ENCODE data around the gene MIEN1. TPM values are rescaled to one million over a fixed set of nuclear protein-coding genes. Genes with fewer than 3 reads are reported as not detected.
"Not testable (repeated sequence)": the region's sequence is repeated elsewhere in the genome, so short reads cannot be mapped to it uniquely, and the experiment has no call there.

Gene MIEN1
- total RNA-seq, 1 donor from 2014 or later: 11.1 TPM

DNA sequence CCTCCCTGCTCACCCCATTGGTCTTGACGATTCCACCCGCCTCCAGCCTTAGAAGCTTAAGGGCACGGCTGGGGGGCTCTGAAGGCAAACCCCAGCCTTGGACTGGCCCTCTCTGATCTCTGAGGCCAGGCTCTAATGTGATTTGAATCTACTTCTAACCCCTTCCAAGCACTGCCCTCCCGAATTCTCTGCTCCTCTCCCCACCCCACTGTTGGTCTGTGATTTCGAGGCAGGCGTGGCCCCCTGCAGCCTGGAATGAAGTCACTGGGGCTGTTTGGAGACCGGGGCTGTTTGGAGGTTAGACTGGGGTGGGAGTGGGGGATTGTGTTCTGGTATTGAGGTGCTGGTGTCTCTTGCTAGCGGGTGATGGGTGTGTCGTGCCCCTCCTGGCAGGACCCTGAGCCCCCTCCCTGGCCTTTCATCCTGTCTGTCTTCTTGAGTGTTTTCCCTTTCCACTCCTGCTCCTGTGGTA, 9.6 kb upstream of the MIEN1 start:
- no peak for DNase-seq

DNA sequence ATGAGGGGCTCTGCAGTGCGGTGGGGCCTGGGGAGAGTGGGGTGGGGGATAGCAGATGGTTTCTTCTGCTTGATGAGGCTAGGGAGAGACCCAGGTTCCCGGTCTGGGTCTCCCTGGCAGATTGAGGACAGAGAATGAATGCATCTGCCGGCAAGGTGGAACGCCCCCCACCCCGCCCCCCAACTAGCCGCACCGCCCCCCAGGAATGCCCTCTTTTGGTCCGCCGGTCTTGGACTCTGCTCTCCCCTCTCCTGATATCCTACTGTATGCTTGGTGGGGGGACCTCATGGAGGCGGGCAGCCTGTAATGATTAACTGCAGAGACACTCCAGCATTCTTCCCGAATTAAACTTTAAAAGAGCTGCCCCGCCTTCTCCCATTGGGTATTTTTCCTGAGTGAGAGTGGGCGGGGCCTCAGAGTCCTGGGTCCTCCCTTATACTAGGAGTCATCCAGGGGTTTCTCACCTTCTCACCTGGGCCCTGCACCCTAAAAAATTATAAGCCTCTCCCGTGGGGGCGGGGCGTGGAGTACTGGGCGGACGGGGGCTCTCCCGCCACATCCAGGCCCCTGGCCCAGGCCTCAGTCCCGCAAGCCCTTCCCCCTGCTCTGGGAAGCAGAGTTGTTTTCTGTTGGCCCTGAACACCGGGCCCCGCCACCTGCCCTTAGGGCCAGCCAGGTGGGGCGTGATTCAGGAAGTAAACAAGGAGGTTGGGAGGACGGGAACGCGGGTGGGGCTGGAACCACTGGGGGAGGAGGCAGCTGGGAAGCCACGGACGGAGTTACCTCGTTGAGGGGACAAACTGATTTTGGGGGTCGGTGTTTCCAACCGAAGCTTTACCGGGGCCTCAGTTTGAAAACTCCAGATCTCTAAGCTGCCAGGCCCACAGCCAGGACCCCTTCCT, 8.9 kb upstream of the MIEN1 start:
- DNase-seq: peak; percentile 10

DNA sequence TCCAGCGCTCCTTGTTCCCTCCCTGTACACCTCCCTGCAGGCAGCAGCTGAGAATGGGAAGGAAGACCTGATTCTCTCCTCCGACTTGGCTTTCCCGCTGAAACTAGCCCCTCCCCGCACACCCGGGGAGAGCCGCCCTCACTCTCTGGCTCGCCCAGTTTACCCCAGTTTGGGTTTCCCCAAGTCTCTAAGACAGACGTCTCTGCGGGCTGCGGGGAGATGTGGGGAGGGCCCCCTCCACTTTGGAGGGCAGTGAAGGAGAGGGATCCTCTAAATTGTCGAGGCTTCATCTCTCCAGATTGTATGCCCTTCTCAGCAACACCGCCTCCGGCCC, 8.2 kb upstream of the MIEN1 start:
- DNase-seq: no peak

DNA sequence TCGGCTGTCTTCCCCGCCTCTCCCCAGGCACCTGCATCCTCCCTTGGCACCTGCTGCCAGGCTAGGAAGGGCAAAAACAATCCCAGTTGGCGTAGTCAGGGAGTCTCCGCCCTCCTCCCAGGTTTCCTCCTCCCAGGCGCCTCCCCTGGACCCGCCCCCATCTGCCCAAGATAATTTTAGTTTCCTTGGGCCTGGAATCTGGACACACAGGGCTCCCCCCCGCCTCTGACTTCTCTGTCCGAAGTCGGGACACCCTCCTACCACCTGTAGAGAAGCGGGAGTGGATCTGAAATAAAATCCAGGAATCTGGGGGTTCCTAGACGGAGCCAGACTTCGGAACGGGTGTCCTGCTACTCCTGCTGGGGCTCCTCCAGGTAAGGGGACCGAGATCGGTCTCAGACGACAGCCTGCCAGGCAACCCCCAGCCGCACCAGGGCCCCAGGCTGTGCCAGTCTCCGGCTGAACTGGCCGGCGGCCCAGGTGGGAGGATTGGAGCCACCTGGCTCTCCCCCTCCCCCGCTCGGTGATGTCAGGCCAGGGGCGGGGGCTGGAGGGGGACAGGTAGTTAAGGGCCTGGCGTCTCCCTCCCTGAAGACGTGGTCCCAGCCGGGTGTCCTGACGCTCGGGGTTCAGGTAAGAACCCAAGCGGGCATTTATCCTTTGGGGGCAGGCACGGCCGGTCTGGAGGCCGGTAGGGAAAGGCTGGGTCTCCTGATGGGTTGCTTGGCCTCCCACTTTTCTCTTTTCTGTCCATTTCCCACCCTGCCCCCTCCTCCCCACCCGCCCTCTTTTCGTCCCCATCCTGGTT, 7.6 kb upstream of the MIEN1 start, which contains the start of gene GRB7:
Gene GRB7 (plus strand): TSS at position 179 of the 808 bp plus-strand sequence. CDS start 4,364 bp downstream, outside the sequence.
- DNase-seq: no peak

DNA sequence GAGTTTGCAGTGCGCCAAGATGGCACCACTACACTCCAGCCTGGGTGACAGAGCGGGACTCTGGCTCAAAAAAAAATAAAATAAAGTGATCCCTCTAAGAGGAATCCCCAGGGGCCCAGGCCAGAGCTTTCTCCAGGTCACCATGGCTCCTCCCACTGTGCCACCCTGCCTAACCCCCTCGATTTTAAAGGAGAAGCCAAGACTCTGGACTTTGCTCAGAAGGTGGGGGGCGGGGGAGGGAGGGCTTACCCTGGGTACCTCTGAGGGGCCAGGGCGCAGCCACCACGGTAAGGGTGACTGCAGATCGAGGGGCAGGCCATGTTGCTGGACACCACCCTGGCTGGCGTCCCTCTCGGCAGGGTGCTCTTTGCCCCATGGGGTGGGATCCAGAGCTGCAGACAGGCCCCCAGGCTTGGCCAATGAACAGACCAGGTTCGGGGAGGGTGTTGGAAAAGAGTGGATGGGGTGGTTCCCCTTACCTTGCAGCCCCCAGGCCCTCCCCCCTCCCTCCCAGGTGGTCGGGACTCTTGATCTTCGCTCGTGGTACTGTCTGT, 7.0 kb upstream of the MIEN1 start:
- no peak for DNase-seq

DNA sequence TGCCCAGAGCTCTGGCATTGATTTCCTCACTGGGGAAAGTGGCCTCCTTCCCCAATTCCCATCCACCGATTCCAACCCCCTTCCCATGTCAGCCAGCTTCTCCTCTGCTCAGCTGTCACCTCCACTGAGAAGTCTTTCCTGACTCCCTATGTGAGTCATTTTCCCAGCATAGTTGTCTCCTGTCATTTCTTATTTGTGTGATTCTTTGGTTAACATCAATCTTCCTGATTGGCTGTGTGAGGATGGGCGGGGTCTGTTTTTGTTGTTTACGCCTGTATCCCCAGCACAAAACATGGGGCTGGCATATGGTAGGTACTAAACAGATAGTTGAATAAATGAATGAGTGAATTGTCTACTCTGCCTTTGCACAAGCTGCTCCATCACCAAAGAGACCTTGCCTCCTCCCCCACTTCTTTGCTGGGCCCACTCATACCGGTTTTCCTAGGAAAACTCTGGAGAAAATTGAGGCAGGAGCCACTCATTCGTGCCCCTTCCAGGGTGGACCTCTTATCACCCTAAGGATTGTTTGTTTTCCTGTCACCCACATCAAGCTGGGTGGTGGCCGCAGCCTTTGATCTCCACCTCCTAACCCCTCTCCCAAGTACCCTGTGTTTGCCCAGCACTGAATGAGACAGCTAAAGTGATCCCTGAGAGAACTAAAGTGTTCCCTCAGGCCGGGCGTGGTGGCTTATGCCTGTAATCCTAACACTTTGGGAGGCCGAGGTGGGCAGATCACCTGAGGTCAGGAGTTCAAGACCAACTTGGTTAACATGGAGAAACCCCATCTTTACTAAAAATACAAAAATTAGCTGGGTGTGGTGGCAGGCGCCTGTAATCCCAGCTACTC, 6.2 kb upstream of the MIEN1 start:
- DNase-seq: no peak

DNA sequence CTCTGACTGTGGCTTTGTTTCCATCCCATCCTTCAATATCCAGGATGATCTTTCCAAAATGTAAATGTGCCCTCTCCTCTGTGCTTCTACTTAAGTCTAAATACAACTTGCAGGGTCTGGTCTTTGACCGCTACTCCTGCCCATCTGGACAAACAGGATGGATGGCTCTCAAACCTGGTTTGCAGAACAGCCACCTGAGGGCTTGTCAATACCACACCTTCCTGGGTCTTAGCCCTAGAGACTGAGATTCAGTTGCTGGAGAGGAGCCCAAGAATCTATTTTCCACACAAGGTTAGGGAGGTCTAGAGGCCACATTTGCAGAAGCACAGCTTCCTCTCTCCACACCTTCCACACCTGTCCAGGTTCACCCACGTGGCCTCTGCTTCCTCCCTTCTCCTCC, 5.5 kb upstream of the MIEN1 start:
- no peak for DNase-seq

DNA sequence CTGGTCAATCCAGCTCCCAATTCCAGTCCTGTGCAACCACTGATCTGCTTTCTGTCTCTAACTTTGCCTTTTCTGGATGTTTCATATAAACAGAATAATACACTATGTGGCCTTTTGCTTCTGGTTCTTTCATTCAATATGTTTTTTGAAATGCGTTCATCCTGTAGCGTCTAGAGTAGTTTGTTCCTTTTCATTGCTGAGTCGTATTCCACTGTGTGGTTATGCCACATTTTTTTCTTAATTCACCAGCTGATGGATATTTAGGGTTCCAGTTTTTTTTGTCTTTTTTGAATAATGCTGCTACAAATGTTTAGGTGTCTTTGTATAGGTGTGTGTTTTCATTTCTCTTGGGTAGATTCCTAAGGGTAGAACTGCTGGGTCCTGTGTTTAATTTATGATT, 2.3 kb upstream of the MIEN1 start:
- DNase-seq: no peak

DNA sequence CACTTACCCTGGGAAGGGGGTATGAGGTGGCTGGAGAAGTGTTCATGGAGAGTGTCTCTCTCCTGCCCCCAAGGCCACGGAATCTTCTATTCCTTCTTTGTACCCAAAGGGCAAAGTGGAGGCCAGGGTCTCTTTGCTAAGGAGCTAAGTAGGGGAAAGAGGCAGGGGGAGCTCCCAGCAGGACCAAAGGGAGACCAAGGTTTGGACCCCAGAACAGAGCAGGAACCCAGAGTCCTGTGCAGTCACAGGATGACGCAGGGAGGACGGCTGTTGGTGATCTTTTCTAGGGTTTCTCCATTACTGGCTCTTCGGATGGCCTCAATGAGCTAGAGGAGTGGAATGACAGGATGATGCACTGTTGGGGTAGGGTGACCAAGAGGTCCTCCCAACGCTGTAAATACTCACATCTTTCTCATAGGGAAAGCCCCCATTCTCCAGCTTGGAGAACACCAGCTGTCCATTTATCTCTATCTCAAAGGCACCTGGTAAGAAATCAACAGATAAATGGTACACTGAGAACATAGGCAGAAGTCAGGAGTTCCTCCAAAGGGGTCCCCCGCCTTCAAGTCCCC, 966 bp downstream of the MIEN1 start:
- DNase-seq: no peak

DNA sequence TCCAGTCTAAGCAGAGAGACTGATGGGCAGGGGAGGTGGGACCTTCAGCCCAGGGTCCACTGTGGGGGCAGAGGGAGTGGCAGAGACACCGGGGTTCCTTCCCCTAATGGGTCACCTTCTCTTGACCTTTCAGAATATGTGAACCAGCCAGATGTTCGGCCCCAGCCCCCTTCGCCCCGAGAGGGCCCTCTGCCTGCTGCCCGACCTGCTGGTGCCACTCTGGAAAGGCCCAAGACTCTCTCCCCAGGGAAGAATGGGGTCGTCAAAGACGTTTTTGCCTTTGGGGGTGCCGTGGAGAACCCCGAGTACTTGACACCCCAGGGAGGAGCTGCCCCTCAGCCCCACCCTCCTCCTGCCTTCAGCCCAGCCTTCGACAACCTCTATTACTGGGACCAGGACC, 2.8 kb downstream of the MIEN1 start:
- DNase-seq: no peak

DNA sequence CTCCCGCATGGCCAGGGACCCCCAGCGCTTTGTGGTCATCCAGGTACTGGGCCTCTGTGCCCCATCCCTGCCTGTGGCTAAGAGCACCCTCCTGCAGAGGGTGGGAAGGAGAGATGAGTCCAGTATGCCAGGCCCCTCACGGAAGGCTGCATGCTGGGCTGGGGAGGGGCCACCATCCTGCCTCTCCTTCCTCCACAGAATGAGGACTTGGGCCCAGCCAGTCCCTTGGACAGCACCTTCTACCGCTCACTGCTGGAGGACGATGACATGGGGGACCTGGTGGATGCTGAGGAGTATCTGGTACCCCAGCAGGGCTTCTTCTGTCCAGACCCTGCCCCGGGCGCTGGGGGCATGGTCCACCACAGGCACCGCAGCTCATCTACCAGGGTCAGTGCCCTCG, 3.7 kb downstream of the MIEN1 start:
- no peak for DNase-seq

DNA sequence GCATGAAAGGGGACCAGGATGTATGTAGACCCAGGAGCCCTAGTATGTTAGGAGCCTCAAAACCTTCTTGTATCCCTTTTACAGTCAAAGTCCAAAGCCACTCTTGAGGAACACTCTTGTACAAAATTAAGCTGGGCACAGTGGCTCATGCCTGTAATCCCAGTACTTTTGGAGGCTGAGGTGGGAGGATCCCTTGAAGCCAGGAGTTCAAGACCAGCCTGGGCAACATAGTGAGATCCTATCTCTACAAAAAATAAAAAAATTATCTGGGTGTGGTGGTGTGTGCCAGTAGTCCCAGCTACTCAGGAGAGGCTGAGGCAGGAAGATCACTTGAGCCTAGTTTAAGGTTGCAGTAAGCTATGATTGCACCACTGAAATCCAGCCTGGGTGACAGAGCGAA, 4.4 kb downstream of the MIEN1 start:
- DNase-seq: not testable (repeated sequence)

DNA sequence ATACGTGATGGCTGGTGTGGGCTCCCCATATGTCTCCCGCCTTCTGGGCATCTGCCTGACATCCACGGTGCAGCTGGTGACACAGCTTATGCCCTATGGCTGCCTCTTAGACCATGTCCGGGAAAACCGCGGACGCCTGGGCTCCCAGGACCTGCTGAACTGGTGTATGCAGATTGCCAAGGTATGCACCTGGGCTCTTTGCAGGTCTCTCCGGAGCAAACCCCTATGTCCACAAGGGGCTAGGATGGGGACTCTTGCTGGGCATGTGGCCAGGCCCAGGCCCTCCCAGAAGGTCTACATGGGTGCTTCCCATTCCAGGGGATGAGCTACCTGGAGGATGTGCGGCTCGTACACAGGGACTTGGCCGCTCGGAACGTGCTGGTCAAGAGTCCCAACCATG, 5.6 kb downstream of the MIEN1 start:
- no peak for DNase-seq

DNA sequence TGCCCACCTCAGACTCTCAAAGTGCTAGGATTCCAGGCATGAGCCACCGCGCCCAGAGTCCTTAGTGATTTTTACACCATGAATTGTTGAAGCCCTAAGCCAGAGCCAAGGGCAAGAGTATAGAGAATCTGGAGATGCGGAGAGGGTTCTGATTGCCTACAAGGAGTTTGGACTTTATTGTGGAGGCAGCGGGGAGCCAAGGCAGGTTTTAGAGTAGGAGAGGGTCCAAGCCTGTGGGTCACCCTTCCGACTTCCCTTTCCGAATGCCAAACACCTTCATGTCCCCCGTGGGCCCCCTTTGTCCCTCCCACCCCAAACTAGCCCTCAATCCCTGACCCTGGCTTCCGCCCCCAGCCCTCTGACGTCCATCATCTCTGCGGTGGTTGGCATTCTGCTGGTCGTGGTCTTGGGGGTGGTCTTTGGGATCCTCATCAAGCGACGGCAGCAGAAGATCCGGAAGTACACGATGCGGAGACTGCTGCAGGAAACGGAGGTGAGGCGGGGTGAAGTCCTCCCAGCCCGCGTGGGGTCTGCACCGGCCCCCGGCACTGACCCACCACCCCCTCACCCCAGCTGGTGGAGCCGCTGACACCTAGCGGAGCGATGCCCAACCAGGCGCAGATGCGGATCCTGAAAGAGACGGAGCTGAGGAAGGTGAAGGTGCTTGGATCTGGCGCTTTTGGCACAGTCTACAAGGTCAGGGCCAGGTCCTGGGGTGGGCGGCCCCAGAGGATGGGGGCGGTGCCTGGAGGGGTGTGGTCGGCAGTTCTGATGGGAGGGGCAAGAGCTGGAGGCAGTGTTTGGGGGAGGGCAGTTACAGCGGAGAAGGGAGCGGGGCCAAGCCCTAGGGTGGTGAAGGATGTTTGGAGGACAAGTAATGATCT, 7.1 kb downstream of the MIEN1 start:
- no peak for DNase-seq

DNA sequence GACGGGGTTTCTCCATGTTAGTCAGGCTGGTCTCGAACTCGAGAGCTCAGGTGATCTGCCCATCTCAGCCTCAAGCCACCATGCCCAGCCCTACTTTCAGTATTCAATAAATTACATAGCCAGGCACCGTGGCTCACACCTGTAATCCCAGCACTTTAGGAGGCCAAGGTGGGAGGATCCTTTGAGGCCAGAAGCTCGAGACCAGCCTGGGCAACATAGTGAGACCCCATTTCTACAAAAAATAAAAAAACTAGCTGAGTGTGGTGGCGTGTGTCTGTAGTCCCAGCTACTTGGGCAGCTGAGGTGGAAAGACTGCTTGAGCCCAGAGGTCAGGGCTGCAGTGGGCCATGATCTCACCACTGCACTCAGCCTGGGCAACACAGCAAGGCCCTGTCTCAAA, 8.2 kb downstream of the MIEN1 start:
- no peak for DNase-seq

DNA sequence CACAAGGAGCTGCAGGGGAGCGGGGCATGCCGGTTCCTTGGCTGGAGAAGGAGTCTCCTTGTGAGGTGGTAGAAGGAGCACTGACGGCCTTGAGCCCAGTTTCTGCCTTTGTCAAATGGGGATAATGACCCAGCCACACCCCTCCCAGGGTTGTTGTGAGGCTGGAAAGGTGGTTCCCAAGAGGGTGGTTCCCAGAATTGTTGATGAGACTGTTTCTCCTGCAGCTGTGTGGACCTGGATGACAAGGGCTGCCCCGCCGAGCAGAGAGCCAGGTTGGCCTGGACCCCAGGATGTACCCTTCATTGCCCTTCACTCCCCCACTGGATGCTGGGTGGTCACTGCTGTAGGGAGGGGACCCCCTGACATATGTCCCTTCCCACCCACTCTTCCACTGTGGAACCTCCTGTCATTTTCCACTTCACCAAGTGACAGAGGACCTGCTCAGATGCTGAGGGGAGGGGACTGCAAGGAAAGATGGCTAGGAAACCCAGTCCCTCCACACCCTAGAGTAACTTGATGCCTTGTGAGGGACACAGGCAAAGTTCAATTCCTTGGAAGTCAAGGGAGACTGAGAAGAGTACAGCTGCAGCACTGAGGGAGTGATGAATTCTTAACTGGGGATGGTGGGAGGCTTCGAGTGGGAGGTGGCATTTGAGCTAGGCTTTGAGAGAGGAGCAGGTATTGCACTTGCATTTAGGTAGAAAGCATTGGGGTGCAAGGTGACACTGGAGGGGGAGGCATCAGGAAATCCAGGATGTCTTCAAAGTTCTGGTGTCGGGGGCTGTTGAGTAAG, 10.6 kb downstream of the MIEN1 start:
- no peak for DNase-seq

DNA sequence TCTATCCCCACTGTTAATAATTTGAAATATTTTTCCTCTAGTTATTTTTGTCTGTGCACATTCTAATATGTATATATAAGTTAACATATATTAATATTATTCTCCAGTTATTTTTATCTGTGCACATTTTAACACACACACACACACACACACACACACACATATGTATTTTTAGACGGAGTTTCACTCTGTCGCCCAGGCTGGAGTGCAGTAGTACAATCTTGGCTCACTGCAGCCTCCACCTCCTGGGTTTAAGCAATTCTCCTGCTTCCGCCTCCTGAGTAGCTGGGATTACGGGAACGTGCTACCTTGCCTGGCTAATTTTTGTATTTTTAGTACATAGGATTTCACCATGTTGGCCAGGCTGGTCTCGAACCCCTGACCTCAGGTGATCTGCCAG, 12.7 kb downstream of the MIEN1 start:
- no peak for DNase-seq

DNA sequence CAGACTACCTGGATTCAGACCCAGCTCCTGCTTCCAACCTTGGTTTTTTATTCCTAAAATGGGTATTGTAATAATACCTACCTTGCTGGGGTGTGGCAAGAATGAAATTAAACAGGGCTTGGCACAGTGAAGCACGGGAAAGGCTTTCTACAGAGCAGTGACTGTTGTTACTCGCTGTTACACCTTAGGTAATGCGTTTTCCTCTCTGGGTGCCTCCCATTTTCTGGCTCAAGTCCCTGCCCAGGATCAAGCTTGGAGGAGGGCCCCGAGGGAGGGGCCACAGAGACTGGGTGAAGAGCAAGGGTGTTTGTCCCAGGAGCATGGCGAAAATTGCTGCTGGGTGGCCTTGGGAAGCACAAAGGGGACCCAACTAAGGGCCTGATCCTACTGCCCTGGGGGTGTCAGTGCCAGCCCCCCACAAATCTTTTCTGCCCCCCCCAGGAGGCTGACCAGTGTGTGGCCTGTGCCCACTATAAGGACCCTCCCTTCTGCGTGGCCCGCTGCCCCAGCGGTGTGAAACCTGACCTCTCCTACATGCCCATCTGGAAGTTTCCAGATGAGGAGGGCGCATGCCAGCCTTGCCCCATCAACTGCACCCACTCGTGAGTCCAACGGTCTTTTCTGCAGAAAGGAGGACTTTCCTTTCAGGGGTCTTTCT, 13.3 kb downstream of the MIEN1 start:
- DNase-seq: no peak

DNA sequence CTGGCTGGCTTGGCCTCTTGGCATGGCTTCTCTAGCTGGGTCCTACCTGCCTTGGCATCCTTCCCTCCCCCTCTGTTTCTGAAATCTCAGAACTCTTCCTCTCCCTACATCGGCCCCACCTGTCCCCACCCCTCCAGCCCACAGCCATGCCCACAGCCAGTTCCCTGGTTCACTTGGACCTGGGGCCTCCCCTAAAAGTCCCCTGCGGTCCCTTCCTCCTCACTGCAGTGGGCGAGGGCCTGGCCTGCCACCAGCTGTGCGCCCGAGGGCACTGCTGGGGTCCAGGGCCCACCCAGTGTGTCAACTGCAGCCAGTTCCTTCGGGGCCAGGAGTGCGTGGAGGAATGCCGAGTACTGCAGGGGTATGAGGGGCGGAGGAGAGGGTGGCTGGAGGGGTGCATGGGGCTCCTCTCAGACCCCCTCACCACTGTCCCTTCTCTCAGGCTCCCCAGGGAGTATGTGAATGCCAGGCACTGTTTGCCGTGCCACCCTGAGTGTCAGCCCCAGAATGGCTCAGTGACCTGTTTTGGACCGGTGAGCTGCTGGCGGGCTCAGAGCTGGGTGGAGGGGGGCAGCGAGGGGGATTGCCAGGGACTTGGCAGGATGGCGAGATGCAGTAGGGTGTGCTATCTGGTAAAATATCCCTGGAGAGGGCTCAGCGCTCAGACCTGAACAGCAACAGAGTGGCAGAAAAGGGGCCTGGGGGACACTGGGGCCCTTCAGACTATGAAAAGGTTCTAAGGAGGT, 14.1 kb downstream of the MIEN1 start:
- DNase-seq: no peak
